Fibroblast of skin of scalp (primary cell): ENCODE results near the gene C14orf93.
"Not testable (repeated sequence)": the region's sequence is repeated elsewhere in the genome, so short reads cannot be mapped to it uniquely, and the experiment has no call there.

ENCODE experiments used
- DNase-seq: peaks from one replicate; pipeline ENCODE4 v3.0.0-alpha.2; 2013

The C14orf93 gene

GRCh38 chr14:23020143-23021128 is 10.5 kb upstream of the C14orf93 start:
- no peak for DNase-seq

DNA sequence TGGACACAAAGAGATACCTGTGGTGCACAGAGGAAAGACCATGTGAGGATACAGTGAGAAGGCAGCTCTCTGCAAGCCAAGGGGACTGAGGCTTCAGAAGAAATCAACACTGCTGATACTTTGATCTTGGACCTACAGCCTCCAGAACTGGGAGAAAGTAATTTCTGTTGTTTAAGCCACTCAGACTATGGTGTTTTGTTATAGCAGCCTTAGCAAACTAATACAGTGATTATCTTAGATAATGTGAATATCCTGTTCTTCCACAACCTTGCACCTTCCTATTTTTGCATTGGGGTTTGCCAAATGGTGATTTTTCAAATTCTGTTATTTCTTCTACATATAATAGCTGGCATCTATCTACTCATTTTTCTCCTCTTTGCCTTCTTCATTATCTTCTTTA is 8.2 kb upstream of the C14orf93 start:
- no peak for DNase-seq

DNA sequence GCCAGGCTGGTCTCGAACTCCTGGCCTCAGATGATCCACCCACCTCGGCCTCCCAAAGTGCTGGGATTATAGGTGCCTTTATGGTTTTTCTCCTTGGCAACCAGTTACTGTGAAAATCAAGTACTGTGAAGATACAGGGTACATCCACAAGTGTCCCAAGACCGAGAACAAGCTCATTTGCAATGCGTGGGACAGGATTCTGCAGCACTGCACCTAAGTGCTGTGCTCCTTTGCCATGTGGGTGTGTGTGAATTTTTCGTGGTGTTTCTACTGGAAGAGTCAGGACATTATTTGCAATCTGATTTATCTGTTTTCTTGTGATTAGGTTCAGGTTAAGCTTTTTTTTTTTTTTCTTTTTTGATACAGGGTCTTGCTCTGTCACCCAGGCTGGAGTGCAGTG is 7.1 kb upstream of the C14orf93 start:
- no peak for DNase-seq

GRCh38 chr14:23015618-23016017 is 5.7 kb upstream of the C14orf93 start:
- no peak for DNase-seq

GRCh38 chr14:23013749-23014054 is 3.8 kb upstream of the C14orf93 start:
- not testable (repeated sequence) for DNase-seq

DNA sequence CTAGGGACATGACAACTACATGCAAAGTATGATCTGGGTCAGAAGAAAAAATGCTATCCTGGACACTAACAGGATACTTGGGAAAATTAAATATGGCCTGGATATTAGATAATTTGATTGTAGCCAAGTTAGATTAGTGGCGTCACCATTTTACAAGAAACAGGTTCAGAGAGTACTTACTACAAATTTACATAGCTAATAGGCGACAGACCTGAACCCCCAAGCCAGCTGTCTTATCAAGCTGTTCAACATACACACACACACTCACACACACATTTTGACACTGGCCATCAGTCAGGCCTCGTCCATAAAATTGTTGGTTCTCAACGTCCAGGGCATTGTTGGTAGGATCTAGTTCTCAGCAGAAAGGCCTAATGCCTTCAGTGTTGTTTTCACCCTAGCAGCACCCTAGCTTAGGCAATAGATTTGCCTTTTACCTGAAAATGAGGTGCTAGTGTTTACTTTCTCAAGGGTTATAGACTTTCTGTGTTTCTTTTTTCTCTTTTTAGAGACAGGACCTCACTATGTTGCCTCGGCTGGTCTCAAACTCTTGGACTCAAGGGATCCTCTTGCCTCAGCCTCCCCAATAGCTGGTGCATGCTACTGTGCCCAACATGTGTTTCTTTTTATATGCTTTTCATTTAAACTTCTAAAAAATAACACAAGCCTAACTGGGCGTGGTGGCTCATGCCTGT is 3.3 kb upstream of the C14orf93 start:
- DNase-seq: no peak

GRCh38 chr14:23009483-23009938 is 432 bp downstream of the C14orf93 start:
- no peak for DNase-seq

DNA sequence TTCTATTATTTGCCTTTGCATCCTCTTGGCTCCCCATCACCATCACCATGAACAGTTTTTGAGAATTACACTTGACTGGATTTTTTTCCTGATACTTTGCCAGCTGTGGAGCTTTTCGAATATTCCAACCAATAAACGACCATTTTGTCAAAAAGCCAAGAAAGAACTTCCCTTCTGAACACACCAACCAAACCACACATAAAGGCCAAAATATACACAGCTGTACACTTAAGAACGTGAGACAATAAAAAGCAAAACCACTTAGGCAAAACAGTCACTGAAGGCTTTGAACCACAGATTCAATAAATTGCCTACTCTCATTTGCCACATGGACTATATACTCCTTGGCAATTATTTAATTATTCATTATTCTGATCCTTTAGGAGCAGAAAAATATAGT is 1.1 kb downstream of the C14orf93 start:
- no peak for DNase-seq

DNA sequence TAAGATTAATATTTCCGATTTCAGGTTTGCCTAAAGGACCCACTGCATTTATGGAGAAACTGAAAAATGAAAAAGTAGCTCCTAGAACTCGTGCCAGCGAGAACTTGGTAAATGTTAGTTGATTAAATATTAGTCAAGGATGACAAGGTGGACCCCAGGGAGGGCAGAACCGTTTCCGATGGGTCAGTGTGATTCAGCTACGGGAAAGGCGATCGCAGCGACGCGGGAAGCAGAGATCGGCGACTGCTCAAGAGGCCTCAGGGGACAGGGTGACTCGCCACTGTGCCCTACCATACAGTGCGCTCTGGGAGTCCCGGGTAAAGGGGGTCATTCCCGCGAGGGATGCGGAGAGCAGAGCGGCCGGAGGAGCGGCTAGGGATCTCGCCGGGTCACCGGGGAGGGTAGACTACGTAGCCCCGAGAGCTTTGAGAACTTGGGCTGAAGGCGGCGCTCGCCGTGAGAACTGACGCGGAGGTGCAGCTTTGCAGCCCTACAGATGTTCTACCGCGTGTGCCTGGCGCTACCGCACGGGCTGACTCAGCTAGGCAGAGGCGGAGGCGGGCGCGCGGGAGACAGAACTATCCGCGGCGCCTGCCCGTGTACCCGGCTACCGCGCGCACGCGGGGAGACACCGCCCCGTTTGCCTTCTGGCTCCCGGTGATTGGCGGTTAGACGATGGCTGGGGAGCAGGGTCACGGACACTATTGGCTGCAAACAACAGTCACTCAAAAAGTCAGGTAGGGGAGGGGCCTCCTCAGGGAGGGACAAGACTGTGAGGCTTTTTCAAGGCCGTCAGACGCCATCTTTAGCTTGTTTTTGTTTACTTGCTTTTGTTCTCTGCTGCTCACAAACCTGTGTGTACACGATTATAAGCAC is 3.2 kb downstream of the C14orf93 start:
- DNase-seq: peak; percentile 98

DNA sequence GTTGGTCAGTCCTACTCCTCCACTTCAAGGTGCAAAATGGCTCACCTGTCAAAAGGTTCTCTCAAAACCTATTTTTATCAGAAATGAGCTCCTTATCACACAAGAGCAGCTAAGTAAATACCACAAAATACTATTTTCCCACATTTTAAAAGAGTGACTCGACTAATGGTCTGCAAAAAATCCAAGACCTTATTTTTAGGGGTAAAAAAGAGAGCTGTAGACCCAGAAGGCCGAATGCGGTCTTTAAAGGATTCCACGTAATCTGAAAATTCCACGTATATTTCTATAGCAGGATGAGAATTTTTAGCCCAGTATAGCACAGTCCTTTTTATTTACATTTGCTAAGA is 3.8 kb downstream of the C14orf93 start:
- DNase-seq: no peak

DNA sequence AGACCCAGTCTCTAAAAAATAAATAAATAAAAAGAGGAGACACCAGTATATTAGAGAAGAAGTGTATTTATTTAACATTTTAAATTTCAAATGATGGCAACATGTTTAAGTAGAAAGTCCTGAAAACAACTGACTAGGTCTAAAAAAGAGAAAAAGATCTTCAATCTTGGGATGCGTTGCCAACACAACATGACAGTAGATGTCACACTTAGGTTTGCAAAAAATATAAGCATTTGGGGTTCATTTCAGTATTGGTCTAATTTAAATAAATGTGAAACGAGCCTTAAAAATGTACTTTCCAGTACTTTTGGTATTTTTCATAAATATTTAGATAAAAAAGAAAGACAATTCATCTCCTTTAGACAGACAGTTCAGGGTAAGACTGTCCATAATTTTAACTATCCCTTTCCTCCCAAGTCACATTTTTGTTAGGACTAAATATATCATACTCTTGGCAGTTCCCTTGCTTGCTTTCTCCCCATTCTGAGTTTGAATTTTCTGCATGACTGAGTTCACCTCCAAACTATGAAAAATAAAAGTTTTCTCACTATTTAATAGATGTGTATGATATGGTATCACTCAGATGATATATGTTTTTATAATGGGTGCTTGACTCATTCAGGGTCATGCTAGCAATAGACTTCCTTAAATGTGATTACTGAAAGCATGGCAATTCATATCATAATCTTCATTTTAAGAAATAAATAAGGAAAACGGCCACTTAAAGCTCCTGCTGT is 4.3 kb downstream of the C14orf93 start:
- DNase-seq: peak; percentile 24

GRCh38 chr14:23004274-23004673 is 5.7 kb downstream of the C14orf93 start:
- DNase-seq: not testable (repeated sequence)

- DNase-seq: no peak
These were observed 7.4 kb downstream of the C14orf93 start for GRCh38 chr14:23002592-23002991.

GRCh38 chr14:23000860-23001259 is 9.1 kb downstream of the C14orf93 start:
- DNase-seq: no peak

GRCh38 chr14:22998329-22999012 is 11.5 kb downstream of the C14orf93 start:
- DNase-seq: no peak

- no peak for DNase-seq
These were observed 12.1 kb downstream of the C14orf93 start for GRCh38 chr14:22997676-22998323.

- DNase-seq: no peak
These were observed 12.9 kb downstream of the C14orf93 start for GRCh38 chr14:22996768-22997654.

DNA sequence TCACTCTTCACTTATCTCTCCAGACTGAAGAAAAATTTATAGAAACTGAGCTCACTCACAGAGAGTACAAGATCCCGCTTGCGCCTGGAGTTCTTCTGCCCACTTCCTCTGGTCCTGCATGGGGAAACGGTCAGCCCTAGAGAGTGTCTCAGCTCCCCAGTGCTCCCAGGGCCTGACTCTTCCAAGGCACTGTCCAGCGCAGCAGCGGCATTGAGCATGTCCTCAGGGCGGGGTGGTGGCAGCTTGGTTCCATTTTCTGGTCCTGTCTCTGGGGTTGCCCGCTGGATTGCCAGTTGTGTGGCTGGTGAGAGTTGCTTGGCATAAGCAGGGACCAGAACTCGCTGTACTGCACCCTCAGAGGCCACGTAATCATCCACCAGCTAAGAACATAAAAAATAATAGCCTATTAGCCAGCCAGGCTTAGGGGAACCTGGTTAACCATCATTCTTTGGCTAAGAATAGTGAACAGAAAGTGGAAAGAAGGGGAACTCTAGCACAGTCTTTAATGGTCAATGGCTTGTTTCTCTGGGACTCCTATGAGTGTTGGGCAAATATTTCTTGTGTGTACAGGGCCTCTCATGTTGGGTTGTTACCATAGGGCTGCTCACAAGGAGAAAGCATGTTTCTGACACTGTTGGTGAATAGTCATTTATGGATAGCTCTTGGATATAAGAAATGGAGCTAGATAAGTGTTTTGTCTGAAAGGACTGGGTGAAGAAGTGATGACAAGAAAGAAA is 13.9 kb downstream of the C14orf93 start:
- no peak for DNase-seq

DNA sequence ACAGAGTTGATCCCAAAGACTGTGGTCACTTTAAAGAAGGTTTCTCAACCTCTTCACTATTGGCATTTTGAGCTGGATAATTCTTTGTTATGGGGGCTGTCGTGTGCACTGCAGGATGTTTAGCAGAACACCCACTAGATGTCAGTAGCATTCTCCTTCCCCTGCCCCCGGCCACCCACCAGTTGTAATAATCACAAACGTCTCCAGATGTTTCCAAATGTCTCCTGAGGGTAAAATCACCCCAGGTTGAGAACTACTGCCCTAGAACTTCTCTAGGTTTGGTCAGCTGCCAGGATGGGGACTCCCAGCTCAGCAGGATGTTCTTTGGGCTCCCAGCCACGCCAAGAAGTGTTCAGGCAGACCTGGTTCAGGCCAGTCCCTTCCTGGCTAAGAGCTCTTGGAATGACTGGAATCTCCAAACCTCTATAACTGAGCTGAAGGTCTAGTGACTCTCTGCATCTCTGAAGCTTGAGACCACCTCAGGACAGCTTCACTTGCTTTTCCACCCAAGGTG is 15.1 kb downstream of the C14orf93 start:
- peak; percentile 65 for DNase-seq
